Lower leg skin (tissue), 3 donors: ENCODE measurements around the gene AP2S1.
A peak's percentile ranks its signal among the peaks of the same experiment; 100 is the strongest.

Experiments
- CTCF ChIP-seq, 3 donors: fragments of 450-650 bp; IDR thresholded peaks; one replicate each; pipeline ENCODE4 v1.5.1; 2016; ENCODE audit warnings: antibody characterized with exemption in 3 of 3, mild to moderate bottlenecking in 3 of 3, moderate library complexity in 2 of 3
- POLR2A ChIP-seq, 2 donors: fragments of 450-650 bp; IDR thresholded peaks; one replicate each; pipeline ENCODE4 v1.6.1; 2016 to 2017; ENCODE audit warnings: antibody characterized with exemption in 2 of 2, mild to moderate bottlenecking in 1 of 2, moderate library complexity in 1 of 2

- TF ChIP-seq POLR2A (IDR thresholded peaks at IDR 0.05) = no peak
- TF ChIP-seq CTCF (IDR thresholded peaks at IDR 0.05) = peak in 1 of 3 donors; percentile 56
Observed at GRCh38 chr19:46840498-46840942, 10.1 kb downstream of the AP2S1 start.
